Measurements from ENCODE around the gene ARHGAP26.

GRCh38 chr5:142783601-142784341, 13.6 kb downstream of the ARHGAP26 start:
- TF ChIP-seq EZH2 (IDR thresholded peaks at IDR 0.05; ENCODE audit: low read length, missing control alignments) (no peak), CTCF (conservative IDR thresholded peaks at IDR 0.05 in 1 of 2, IDR thresholded peaks at IDR 0.05 in 1 of 2; ENCODE audit: low read depth in 1 of 2, low read length in 2 of 2) (no peak)
